K562 (cell line): ENCODE data around the gene AKT2. TPM values are rescaled to one million over a fixed set of nuclear protein-coding genes. Genes with fewer than 3 reads are reported as not detected.

Experiments
- CBFB ChIP-seq: sonication (generic); formaldehyde crosslinking; IDR thresholded peaks from 2 replicates; pipeline ENCODE4 v1.4.0; 2020; ENCODE audit warnings: mild to moderate bottlenecking, missing genetic modification reagents
- GTF2E2 ChIP-seq: fragments of 200-800 bp; sonication (Bioruptor generic); IDR thresholded peaks from 2 replicates; pipeline ENCODE4 v1.6.1; 2016; ENCODE audit warnings: missing genetic modification characterization, missing compliant biosample characterization
- HOMEZ ChIP-seq: fragments of 250-450 bp; sonication (Bioruptor Pico); IDR thresholded peaks from 2 replicates; pipeline ENCODE4 v1.4.0; 2020; ENCODE audit warnings: mild to moderate bottlenecking, moderate library complexity
- MAFG ChIP-seq: fragments of 450-650 bp; conservative IDR thresholded peaks from 2 replicates; pipeline ENCODE4 v1.6.1; 2016; ENCODE audit warnings: missing genetic modification characterization, missing compliant biosample characterization
- MGA ChIP-seq: fragments of 450-650 bp; IDR thresholded peaks from 2 replicates; pipeline ENCODE4 v1.6.1; 2016; ENCODE audit warnings: mild to moderate bottlenecking, moderate library complexity
- MLX ChIP-seq, 2 experiments: fragments of 450-650 bp in 1 of 2; sonication (generic) in 1 of 2; formaldehyde crosslinking; conservative IDR thresholded peaks; 2 replicates each; pipeline versions ENCODE4 v1.4.0 to v1.8.1; 2020 to 2022; ENCODE audit warnings: mild to moderate bottlenecking in 1 of 2, missing genetic modification reagents in 1 of 2
- NEUROD1 ChIP-seq: fragments of 150-350 bp; IDR thresholded peaks from 2 replicates; pipeline ENCODE4 v1.6.1; 2014; ENCODE audit warnings: borderline replicate concordance, low read length, low read depth; ENCODE audit not compliant: partially characterized antibody
- PHF8 ChIP-seq: fragments of 200-600 bp; sonication (generic); IDR thresholded peaks from 2 replicates; pipeline ENCODE4 v1.6.1; 2012; ENCODE audit warnings: mixed run types, mild to moderate bottlenecking, inconsistent platforms, low read length, moderate library complexity, borderline replicate concordance
- RFX7 ChIP-seq: fragments of 250-450 bp; sonication (Bioruptor Pico); IDR thresholded peaks from 2 replicates; pipeline ENCODE4 v1.5.1; 2021; ENCODE audit warnings: mild to moderate bottlenecking
- SNRNP70 ChIP-seq: fragments of 200-400 bp; formaldehyde crosslinking; optimal IDR thresholded peaks from 2 replicates; pipeline ENCODE3; 2017; ENCODE audit warnings: low read depth, low read length
- THRA ChIP-seq: fragments of 450-650 bp; IDR thresholded peaks from 2 replicates; pipeline ENCODE4 v1.6.1; 2017; ENCODE audit warnings: mild to moderate bottlenecking, moderate library complexity
- polyA plus RNA-seq, 8 experiments: library from polyadenylated mRNA; depleted of rRNA in 4 of 8; stranded (reverse) in 5 of 8; unstranded in 3 of 8; fragments of >200 nt; fragmentation: Nextera tagmentation in 2 of 8; fragmentation: Illumina TruSeq in 1 of 8; extraction: Ambion mirVana in 2 of 8; extraction: Trizol in 1 of 8; gene quantifications; 2 replicates each; pipeline versions ENCODE4 v1.2.1 to v1.2.3, GENCODE V29; 2011 to 2014; ENCODE audit warnings: inconsistent platforms in 1 of 8, missing spikeins in 1 of 8
- total RNA-seq, 7 experiments: library from RNA; depleted of rRNA in 6 of 7; stranded (reverse); fragments of >200 nt in 6 of 7; fragmentation: Illumina TruSeq in 2 of 7; extraction: Trizol in 2 of 7; gene quantifications; 2 replicates each; pipeline versions ENCODE4 v1.2.1 to v1.2.3, GENCODE V29; 2011 to 2021; ENCODE audit warnings: low replicate concordance in 1 of 7

Gene AKT2
- total and polyA plus RNA-seq, 9 of the 15 experiments (the other 6 are each of a cell fraction or from before 2014, with no cell fraction given): 1.1 to 132 (median 67.7) TPM

- TF ChIP-seq CBFB (CRISPR knock-in tag) (0 out of 2 replicates have a peak, but pooled peaks have one; percentile 40), MAFG (no peak), HOMEZ (CRISPR knock-in tag) (no peak), GTF2E2 (tag) (peak; percentile 83; the same call in 1 of the 2 replicates), MLX (CRISPR knock-in tag; conservative IDR thresholded peaks at IDR 0.05) (no peak), THRA (no peak), MGA (no peak), SNRNP70 (no peak), PHF8 (peak; percentile 47; the same call in 1 of the 2 replicates), NEUROD1 (no peak), RFX7 (CRISPR knock-in tag) (no peak)
Observed at GRCh38 chr19:40285353-40286234, 449 bp upstream of the AKT2 start (continued).
